HG03064 (cell line): ENCODE data around the gene CNNM1.

Source experiments
- ATAC-seq: cut with Tn5 transposase; IDR thresholded peaks from one replicate; pipeline ENCODE4 v1.9.1; 2021; ENCODE audit warnings: low read depth; ENCODE audit not compliant: unreplicated experiment

CNNM1 gene

DNA sequence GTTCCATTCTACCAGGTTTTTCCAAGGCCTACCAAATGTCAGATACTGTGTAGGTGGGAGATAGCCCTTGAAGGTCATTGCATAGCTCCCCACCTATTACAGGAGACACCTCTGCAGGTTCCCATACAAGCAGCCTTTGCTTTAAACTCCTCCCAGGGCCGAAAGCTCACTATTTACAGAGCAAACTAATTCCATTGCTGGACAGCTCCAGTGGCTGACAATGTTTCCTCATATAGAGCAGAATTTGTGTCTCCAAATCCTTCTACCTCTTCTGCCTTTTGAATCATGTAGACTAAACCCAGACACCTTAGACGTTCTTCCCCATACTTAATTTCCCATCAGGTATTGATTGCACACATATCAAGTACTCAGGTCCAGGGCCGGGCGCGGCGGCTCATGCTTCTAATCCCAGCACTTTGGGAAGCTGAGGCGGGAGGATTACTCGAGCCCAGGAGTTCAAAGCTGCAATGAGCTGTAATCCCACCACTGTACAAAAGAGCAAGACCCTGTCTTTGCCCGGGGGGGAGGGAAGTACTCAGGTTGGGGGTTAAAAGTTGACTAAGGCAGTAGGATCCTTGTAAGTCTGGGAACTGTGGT is 2.1 kb downstream of the CNNM1 start:
- ATAC-seq: no peak

DNA sequence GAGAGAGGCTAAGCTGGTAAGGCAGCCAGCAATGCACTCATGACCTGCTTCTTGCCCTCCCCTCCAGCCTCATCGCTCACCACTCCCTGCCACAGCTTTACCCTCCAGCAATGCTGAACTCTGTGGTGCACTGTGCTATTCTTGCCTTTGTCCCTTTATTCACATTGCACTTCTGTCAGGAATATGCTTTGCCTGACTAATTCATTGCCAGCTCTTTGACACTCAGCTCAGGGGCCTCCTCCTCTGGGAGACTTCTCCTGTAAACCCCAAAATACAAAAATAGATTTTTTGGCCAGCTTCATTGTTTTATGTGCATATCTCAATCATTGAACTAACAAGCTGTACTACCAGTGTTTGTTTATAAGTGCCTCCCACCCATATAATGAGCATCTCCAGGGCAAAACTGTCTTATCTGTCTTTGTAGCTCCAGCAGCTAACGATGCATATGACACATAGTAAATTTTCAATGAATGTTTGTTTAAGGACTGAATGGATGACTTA is 8.2 kb downstream of the CNNM1 start:
- ATAC-seq: no peak

DNA sequence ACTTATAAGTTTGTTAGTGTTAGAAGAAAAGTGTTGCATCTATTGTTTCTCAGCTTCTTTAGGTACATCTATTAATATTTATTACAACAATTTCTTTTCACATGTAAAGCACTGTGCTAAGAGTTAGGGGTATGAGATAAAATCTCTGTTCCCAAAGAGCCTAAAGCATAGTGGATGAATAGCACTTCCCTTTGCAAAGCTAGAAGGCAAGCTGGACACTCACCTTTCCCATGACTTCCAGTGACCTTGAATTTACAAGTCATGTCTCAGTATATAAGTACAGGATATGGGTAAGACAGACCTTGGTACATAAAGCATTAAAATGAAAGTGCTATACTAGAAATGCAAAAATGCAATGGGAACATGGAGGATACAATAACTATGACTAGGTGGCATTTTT is 8.7 kb downstream of the CNNM1 start:
- ATAC-seq: no peak

DNA sequence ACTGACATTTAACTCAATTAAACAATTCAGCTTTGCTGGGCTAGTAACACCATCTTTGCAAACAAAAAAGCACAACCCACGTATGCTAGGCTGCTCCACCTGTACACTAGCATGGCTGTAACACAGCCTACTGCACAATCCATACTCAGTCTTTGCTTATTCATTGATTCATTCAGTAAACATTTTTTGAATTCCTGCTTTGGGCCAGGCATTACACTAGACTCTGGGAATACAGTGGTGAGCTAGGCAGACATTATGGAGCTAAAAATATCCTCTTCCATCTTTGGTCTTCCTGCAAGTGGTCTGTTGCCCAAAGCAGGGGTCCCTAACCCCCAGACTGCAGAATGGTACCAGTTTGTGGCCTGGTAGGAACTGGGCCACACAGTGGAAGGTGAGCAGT is 9.9 kb downstream of the CNNM1 start:
- ATAC-seq: no peak

DNA sequence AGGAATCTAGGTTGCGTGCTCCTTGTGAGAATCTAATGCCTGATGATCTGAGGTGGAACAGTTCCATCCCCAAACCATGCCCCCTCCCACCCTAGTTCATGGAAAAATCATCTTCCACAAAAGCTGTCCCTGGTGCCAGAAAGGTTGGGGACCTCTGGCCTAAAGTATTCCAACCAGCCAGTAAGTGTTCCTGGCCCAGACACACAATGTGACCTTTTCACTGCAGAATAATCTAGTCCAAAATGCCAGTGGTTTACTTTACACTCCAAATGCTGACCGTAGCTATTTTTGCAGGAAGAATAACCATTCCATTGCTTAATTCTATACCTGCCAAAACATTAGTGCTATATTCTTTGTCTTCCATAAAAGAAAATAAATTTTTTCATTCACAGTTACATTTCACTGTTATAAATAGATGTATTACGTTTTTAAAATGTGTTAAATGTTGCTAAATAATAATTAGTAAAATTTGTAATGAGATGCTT is 10.4 kb downstream of the CNNM1 start:
- no peak for ATAC-seq

DNA sequence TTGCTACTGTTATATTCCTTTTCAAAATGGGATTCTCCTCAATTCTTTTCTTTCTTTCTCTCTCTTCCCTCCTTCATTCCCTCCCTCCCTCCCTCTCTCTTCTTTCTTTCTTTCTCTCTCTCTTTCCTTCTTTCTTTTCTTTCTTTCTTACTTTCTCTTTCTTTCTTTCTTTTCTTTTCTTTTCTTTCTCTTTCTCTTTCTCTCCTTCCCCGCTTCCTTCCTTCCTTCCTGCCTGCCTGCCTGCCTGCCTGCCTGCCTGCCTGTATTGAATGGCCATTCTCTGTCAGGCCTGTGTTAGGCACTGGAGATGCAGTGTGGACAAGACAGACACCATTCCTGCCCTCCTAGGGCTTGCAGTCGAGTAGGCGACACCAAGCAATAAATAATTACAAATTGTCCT is 11.5 kb downstream of the CNNM1 start:
- ATAC-seq: no peak

DNA sequence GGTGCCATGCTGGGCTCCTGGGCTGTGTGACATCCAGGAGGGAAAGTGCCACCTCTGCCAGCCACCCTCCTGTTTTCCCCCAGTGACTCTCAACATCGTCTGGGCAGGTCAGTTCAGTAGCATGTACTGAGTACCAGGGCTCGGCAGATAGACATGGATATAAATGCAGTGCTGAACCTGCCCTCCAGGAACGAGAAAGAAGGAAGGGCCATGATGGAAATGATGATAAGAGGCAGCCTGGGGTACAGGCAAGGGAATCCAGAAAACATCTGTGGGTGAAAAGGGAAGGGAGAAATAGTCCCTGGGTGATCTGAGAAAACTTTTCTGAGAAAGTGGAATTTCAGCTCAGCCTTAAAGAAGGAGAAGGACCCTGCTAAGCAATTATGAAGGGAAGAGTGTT is 12.1 kb downstream of the CNNM1 start:
- ATAC-seq: no peak

DNA sequence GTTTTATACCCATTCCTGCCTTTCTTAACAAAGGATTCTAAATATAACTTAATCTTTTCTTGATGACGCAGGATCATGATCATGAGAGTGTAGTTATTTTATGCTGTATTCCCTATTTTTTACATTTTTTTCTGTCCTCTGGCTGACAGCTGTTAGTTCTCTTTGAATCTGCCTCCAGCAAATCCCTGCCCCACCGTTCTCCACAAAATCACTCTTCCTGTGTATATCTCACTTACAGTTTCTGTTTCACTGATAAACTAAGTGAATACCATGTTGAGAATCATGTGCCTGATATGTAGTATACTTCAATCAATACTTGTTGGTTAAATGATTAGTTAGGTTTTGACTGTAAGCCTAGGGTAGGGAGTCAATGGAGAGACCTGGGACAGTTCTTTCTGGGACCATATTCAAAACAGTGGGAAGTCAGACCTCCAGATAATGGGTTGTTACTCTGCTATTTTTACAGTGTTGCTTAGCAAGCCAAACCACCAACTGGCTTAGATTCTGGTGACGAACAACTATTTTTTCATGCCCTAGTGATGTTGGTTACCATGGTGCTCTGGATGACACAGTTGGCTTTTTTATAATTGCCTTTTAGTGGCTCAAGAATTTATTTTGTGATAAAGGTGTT is 12.8 kb downstream of the CNNM1 start:
- no peak for ATAC-seq

DNA sequence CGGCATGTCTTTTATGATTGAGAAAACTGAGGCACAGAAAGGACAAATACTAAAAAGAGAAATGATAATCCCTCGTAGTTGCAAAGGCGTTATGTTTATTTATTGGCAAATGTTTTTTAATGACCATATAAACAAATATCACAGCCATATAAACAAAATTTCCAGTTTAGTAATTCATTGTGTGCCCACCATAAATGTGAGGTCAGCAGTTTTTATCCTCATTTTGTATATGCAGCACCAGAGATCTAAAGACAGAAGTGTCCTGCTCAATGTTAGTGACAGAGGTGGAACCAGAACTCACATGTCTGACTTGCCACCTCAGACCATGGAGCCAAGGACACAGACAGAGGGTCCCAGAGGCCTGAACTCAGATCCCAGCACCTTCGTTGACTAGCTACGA is 14.1 kb downstream of the CNNM1 start:
- no peak for ATAC-seq

DNA sequence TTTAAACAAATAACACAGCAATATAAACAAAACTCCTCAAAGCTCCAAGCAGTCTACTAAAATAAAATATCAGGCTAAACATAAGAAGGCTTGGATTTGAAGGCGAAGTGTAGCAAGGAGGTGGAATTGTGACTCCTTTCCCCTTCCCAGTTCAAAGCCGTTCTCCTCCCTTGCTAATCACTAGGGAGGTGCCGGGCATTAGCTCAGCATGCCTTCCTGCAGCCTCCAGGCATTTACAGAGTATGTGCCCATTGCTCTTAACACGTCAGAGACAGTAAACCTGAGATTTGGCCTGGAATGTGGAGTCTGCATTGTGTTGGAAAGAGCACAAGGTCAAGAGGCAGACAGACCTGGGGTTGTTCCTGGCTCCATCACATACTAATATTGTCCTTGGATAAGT is 15.6 kb downstream of the CNNM1 start:
- no peak for ATAC-seq

DNA sequence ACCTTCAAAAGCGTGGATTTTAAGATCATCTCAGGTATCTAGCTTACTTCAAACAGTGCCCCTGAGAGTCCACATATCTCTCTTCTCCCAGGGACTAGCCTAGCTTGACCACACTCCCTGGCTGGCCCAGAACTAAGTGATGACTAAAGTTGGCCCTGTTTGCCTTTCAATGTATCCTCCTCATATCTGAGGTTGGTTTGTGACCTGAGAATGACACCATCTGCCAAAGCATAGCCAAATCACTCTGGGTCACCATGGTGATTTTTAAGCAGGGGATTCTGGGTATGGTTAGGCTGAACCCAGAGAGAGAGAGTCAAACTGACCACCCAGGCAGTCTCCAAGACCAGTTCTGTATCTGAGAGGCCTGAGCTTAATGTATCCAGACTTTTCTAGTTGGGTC is 16.2 kb downstream of the CNNM1 start:
- ATAC-seq: no peak

DNA sequence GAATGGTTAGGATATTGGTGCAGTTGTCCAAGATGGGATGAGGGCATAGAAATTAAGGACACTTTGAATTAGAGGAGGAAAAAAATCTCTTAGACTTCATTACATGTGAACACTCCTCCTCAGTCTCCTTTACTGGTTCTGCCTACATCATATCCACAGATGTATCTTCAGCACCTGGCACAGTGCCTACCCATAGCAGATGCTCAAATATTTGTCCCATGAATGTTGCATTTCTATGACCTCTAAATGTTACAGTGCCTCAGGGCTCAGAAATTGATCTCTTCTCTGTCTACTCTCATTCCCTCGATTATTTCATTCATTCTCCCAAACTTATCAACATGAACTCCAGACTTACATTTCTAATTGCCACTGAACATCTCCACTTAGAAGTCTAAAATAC is 17.1 kb downstream of the CNNM1 start:
- no peak for ATAC-seq

DNA sequence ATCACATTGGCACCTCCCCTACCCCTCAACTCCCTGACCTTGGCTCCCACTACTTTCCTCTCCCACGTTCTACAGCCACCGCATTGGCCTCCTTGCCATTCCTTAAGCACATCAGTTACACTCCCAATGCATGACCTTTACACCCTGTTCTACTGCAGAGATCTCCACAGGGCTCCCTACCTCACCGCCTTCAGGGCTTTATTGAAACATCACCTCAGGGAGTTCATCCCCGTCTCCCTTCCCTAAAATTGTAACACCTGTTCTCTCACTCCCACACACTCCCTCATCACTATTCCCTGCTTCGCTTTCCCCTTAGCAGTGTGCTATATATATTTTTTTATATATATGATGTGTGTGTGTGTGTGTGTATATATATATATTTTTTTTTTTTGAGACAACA is 18.5 kb downstream of the CNNM1 start:
- ATAC-seq: no peak

DNA sequence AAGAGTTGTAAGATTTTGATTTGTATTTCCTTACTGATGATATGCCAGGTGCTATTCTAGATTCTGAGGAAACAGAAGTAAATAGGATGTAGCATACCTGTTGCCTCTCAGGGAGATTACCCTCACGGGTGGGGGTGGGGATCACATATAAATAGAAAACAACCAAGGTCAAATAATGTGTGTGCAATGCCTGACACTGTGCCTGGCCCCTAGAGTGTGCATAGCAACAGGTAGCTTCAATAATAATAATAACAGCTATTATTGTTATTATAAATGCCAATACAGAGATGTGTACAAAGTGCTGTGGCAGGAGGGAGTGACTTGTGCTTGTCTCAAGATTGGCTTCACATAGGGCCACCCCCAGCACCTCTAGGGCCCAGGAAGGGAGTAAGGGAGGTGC is 24.0 kb downstream of the CNNM1 start:
- ATAC-seq: no peak

DNA sequence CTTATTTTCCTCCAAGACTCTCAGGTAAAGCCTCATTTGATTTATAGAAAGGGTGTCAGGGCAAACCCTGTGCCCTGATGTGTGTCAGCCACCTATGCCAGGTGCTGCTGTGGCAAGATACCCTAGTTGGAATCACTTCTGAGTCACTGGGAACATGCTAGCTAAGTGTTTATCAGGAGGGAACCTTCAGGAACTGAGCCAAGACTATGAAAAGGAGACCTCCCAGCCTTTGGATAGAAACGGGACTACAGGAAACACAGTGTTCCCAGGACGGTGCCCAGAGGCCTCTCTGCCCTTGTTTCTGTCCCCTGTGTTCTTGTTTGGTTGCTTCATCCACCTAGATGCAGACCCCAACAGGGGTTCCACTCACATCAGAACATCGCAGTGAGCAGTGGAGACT is 28.5 kb downstream of the CNNM1 start:
- ATAC-seq: no peak

DNA sequence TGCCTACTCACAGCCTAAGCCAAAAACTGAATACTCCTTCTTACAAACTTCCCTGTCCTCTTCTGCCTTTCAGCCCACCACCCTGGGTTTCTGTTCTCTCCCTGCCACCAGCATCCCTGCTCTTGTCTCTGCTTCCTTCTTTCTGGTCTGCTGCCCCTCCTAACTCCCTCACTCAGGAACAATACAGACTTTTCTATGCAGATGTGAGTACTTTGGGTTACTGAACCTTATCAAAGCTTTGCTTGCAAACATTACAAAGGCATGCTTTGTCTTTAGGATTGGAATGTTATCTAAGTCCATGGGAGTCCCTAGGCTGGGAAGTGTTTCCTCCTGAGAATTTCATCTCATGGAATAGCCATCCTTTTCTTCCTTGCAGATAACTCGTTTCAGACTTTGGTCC is 28.9 kb downstream of the CNNM1 start:
- ATAC-seq: no peak

DNA sequence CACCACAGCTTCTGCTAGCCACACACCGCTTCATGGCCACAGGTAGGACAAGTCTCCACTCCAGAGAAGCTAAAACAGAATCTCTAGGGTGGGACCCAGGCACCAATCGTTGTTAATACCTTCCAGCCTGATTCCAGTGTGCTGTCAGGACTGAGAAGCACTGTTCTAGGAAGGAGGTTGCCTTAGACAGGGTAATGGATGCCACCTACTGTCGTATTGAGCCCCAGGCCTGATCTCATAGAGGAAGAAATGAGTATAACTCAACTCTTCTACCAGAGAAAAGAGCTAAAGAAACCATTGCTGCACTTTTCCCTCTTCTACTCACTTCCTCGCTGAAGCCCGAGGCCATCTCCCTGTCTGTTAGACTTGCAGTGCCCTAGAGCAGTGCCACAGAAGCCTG is 31.8 kb downstream of the CNNM1 start:
- ATAC-seq: no peak

DNA sequence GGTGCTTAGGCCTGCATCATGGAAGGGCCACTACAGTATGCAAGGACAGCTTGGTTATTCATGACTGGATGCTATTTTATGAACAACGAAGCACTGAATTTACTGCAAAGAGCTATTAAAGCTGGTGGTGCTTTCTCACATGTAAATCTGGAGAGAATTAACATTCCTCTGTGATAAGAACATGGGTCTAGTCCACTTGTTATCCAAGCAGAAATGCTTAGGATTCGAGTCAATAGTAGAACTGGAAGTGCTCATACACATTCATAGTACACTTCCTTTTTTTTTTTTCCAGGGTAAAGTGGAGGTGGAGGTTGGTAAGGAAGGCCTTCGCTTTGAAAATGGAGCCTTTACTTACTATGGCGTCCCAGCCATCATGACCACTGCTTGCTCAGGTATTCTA is 35.0 kb downstream of the CNNM1 start:
- ATAC-seq: no peak

DNA sequence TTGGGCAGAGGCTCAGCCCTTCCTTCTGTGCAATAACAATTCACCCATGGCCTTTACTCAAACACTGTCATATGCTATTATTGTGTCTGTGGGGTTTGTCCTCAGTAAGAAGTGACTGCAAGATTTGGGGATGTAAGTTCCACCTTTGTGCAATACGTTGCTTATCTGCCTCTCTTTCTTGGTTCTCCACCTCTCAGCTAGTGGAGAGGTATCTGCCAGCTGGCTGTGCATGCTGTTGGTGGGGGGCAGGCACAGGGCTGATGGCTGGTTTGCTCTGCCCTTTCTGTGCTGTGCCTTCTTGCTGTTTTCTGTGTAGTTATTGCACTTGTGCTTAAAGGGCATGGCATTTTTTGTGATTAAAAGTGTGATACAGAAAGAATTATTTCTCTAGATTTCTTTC is 36.2 kb downstream of the CNNM1 start:
- ATAC-seq: no peak

DNA sequence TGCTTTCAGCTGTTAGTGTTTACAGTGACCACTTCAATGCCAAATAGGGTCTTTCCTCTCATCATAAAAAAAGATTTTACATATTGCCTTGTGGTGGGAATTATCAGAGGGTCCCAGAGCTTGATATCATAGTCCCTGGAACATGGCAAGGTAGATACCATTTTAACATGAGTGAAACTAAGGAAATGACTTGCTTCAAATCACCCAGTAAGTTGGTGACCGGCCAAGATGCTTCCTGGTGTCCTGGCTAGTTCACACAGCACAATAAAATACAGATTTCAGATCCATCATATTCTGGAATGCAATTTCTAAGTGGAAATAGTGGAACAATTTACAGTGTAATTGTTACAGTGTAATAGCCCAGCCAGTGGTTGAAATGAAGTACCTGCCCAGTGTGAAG is 36.6 kb downstream of the CNNM1 start:
- no peak for ATAC-seq

DNA sequence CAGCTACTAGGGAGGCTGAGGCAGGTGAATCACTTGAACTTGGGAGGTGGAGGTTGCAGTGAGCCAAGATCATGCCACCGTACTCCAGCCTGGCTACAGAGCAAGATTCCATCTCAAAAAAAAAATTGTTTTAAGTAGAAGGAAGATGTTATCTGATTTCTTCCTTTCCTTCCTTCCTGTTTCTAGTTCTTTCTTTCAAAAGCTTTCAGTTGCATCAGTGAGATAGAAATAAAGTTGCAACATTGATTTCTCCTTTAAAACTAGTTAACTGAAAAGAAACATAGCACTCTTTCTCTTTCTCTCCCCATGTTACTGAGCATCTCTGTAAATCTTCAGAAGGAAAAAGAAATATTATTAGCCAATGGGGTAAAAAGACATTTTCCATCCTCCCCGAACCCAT is 37.5 kb downstream of the CNNM1 start:
- ATAC-seq: no peak

DNA sequence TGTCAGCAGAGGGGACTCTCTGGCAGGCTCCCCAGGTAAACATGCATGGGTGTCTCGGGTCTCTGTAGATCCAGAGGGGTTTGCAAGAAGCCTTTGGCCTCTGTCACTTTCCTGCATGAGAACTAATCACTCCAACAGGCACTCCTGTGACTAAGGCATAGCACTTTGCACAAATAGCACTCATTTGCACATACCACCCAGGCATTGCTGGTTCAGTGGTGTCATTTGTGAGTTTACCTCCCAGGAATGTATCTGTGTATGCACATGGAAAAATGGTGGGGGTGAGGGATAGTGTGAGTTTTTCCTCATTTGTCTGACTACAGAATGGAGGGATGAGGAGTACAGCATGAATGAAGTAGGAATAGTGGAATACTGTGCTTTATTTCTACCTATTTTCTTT is 39.5 kb downstream of the CNNM1 start:
- ATAC-seq: no peak

DNA sequence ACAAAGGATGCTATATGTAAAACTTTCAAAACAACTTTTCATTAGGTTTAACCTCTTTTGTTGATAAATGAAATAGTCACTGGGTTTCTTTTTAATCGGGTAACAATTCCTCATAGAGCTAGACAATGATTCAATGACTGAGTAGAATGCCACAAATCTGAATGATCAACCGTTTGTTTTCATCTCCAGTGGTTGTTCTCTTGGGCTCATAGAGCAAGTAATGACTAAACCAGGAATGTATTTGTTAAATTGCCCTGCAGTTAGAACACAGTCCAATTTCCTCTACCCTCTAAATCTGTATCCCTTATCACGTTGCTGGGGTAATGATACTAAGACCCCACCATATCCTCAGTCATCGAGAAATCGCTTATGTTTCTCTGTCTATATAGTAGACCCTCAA is 40.0 kb downstream of the CNNM1 start:
- no peak for ATAC-seq
